ENCODE results near the gene TLCD1. TPM values are rescaled to one million over a fixed set of nuclear protein-coding genes. Genes with fewer than 3 reads are reported as not detected.
A peak's percentile ranks its signal among the peaks of the same experiment; 100 is the strongest.
"Not testable (repeated sequence)": the region's sequence is repeated elsewhere in the genome, so short reads cannot be mapped to it uniquely, and the experiment has no call there.

Gene TLCD1
- polyA plus RNA-seq, 1 of the 3 experiments (the other 2 are of a cell fraction) = 18.3 TPM

DNA sequence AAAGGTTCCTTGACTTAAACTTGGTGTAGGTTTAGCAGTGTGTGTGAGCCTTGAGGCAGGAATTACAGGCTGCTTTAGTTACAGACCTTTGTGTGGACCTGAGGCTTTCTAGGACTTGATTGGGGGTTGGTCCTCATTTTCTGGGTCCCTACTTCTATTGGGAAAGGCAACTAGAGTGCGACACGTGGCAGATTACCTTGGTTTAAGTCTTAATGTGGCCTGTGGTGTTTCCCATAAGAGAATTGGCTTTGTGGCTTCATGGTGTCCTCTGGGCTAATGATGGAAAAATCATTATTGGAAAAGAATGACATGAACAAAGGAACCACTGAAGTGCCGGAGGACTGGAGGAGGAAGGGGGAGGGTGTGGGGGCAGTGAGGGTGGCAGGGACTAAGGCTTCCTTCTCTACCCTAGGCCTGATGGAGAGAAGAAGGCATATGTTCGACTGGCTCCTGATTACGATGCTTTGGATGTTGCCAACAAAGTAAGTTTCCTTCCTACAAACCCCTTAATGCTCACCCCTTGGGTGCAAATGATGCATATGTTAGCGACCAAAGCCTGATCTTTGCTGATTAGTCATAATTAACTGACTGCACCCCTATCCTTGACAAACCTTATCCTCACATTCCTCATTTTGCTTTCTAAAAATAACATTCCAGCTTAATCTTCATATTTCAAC, 2.7 kb downstream of the TLCD1 start:
- Histone ChIP-seq H3K27ac (ENCODE audit: low read depth in 2 of 2, low read length in 1 of 2) (peak overlapping the region; percentile 12 to 86; a peak in 1 of 4 replicates), H3K9me3 (no peaks in the 10 kb centered on the region), H3K36me3 (replicated peaks in 1 of 2; ENCODE audit: control insufficient read depth in 1 of 2, insufficient read depth in 2 of 2, low read length in 1 of 2) (peaks cover 38 to 41% of the 10 kb centered on the region in 2 experiments), H3K9ac (no peak overlapping the region; the same call in 1 of the 2 replicates), H3K27me3 (ENCODE audit: insufficient read depth) (no peaks in the 10 kb centered on the region), H3K9me2 (no peaks in the 10 kb centered on the region), H3K79me2 (ENCODE audit: insufficient read depth) (peaks cover 36% of the 10 kb centered on the region), H3F3A (replicated peaks; ENCODE audit: insufficient read depth) (peaks cover 75% of the 10 kb centered on the region), H4K20me1 (ENCODE audit: insufficient read depth) (peaks cover 36% of the 10 kb centered on the region), H3K4me2 (peak overlapping the region; percentile 92; the same call in 1 of the 2 replicates), H3K4me1 (ENCODE audit: control insufficient read depth in 1 of 2, insufficient read depth in 2 of 2, low read depth in 1 of 2, low read length in 1 of 2) (peaks cover 16 to 42% of the 10 kb centered on the region in 2 experiments), H2AFZ (ENCODE audit: low read depth) (no peak overlapping the region), H3K4me3 (ENCODE audit: low read depth in 2 of 2, low read length in 1 of 2) (no peak overlapping the region)
- POLR2A ChIA-PET = no interaction called here
- no peak for DNase-seq
- WGBS (ENCODE audit: low lambda C conversion rate) = 89% methylated on average over 6 of the region's 6 CpGs
- TF ChIP-seq, protein P1, sequence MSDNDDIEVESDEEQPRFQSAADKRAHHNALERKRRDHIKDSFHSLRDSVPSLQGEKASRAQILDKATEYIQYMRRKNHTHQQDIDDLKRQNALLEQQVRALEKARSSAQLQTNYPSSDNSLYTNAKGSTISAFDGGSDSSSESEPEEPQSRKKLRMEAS (IDR thresholded peaks at IDR 0.05; ENCODE audit: low read depth) = no peak
- TF ChIP-seq POLR2AphosphoS5 (IDR thresholded peaks at IDR 0.05; ENCODE audit: low read depth, low read length) = 0 out of 2 replicates have a peak, but pooled peaks have one; percentile 15
- CTCF ChIA-PET = interaction anchor here (11.1 kb wide), 1 partner anchor 25 kb away, joined by 612 read pairs; the partner anchor contains the start of gene TRAF4

- Histone ChIP-seq H3K9ac (no peak overlapping the region; the same call in 1 of the 2 replicates), H3K4me3 (ENCODE audit: low read depth in 2 of 2, low read length in 1 of 2) (0 out of 4 replicates have a peak overlapping the region, but pooled peaks of 1 of the 2 experiments have one; percentile 98)
Measured at GRCh38 chr17:28722417-28723158, 3.4 kb downstream of the TLCD1 start.

DNA sequence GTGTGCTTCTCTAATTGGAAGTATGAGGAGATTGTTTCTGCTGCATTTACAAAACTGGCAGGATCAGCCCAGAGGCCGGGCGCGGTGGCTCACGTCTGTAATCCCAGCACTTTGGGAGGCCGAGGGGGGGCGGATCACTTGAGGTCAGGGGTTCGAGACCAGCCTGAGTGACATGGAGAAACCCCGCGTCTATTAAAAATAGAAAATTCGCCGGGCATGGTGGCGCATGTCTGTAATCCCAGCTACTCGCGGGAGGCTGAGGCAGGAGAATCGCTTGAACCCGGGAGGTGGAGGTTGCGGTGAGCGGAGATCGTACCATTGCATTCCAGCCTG, 5.1 kb downstream of the TLCD1 start:
- Histone ChIP-seq H4K20me1 (ENCODE audit: insufficient read depth) (peaks cover 36% of the 10 kb centered on the region), H3K4me3 (ENCODE audit: low read depth in 2 of 2, low read length in 1 of 2) (peak overlapping the region; percentile 91 to 98), H3K27ac (ENCODE audit: low read depth in 2 of 2, low read length in 1 of 2) (peak overlapping the region; percentile 2 to 86; a peak in 2 of 4 replicates), H3K79me2 (ENCODE audit: insufficient read depth) (peaks cover 36% of the 10 kb centered on the region), H3K36me3 (replicated peaks in 1 of 2; ENCODE audit: control insufficient read depth in 1 of 2, insufficient read depth in 2 of 2, low read length in 1 of 2) (peaks cover 38 to 41% of the 10 kb centered on the region in 2 experiments), H3F3A (replicated peaks; ENCODE audit: insufficient read depth) (peaks cover 63% of the 10 kb centered on the region), H3K9ac (peak overlapping the region; percentile 95), H3K4me1 (ENCODE audit: control insufficient read depth in 1 of 2, insufficient read depth in 2 of 2, low read depth in 1 of 2, low read length in 1 of 2) (peaks cover 16 to 32% of the 10 kb centered on the region in 2 experiments), H3K4me2 (peak overlapping the region; percentile 92)
- 8% methylated on average over 18 of the region's 19 CpGs for WGBS (ENCODE audit: low lambda C conversion rate)
- H3K9me2 ChIP-seq; DNase-seq; H2AFZ ChIP-seq (ENCODE audit: low read depth); H3K27me3 ChIP-seq (ENCODE audit: insufficient read depth); H3K9me3 ChIP-seq: not testable (repeated sequence)
- POLR2A ChIA-PET = interaction anchor here (0.6 to 3.8 kb wide), 3 partner anchors 10 to 59 kb away, joined by 3 to 46 read pairs (median 45); partner anchors contain the start of genes PROCA1, SDF2 and TRAF4
- CTCF ChIA-PET = interaction anchor here (0.9 to 11.1 kb wide), 5 partner anchors 10 to 77 kb away, joined by 3 to 612 read pairs (median 7); partner anchors contain the start of genes PROCA1 and TRAF4

More at GRCh38 chr17:28722417-28723158, 3.4 kb downstream of the TLCD1 start:
- peaks cover 16 to 38% of the 10 kb centered on the region in 2 experiments for H3K4me1 ChIP-seq (ENCODE audit: control insufficient read depth in 1 of 2, insufficient read depth in 2 of 2, low read depth in 1 of 2, low read length in 1 of 2)
- ChIA-PET POLR2A (interaction anchor here (3.6 to 3.8 kb wide), 2 partner anchors 12 to 23 kb away, joined by 45 to 46 read pairs; partner anchors contain the start of genes PROCA1 and TRAF4), CTCF (interaction anchor here (11.1 kb wide), 1 partner anchor 26 kb away, joined by 612 read pairs; the partner anchor contains the start of gene TRAF4)
- H3K36me3 ChIP-seq (replicated peaks in 1 of 2; ENCODE audit: control insufficient read depth in 1 of 2, insufficient read depth in 2 of 2, low read length in 1 of 2) = peaks cover 38 to 41% of the 10 kb centered on the region in 2 experiments
- peak overlapping the region; percentile 12 to 86; a peak in 1 of 4 replicates for H3K27ac ChIP-seq (ENCODE audit: low read depth in 2 of 2, low read length in 1 of 2)
- H3K9me3 ChIP-seq = no peaks in the 10 kb centered on the region
- no peaks in the 10 kb centered on the region for H3K27me3 ChIP-seq (ENCODE audit: insufficient read depth)
- no peaks in the 10 kb centered on the region for H3K9me2 ChIP-seq
- TF ChIP-seq USF1 (IDR thresholded peaks at IDR 0.05; ENCODE audit: borderline replicate concordance, low read depth) = no peak
- TF ChIP-seq SIN3A (IDR thresholded peaks at IDR 0.05; ENCODE audit: borderline replicate concordance, low read depth, low read length) = no peak
- TF ChIP-seq TAF1 (IDR thresholded peaks at IDR 0.05; ENCODE audit: borderline replicate concordance, low read depth, low read length) = no peak
- TF ChIP-seq POLR2AphosphoS5 (IDR thresholded peaks at IDR 0.05; ENCODE audit: low read depth, low read length) = no peak
- TF ChIP-seq MXI1 (IDR thresholded peaks at IDR 0.05; ENCODE audit: low read depth, low read length) = no peak
- TF ChIP-seq GABPA (IDR thresholded peaks at IDR 0.05; ENCODE audit: low read depth) = no peak
- no peak for TF ChIP-seq NFIC (IDR thresholded peaks at IDR 0.05; ENCODE audit: borderline replicate concordance)
- no peak for TF ChIP-seq IRF3 (IDR thresholded peaks at IDR 0.05; ENCODE audit: low read depth, low read length)
- no peak overlapping the region for H2AFZ ChIP-seq (ENCODE audit: low read depth)
- peaks cover 36% of the 10 kb centered on the region for H4K20me1 ChIP-seq (ENCODE audit: insufficient read depth)
- peaks cover 36% of the 10 kb centered on the region for H3K79me2 ChIP-seq (ENCODE audit: insufficient read depth)
- DNase-seq = no peak
- 71% methylated on average over 7 of the region's 7 CpGs for WGBS (ENCODE audit: low lambda C conversion rate)
- peak overlapping the region; percentile 92 for H3K4me2 ChIP-seq
- H3F3A ChIP-seq (replicated peaks; ENCODE audit: insufficient read depth) = peaks cover 68% of the 10 kb centered on the region

All from SK-N-SH (cell line).